ENCODE data around the gene NCKAP5. TPM values are rescaled to one million over a fixed set of nuclear protein-coding genes. Genes with fewer than 3 reads are reported as not detected.

NCKAP5 gene
- polyA plus RNA-seq, 1 experiment, result 16.6 TPM

GRCh38 chr2:133515271-133515670 lies 53.0 kb downstream of the NCKAP5 start:
- no peak overlapping the region for H3K27ac ChIP-seq (ENCODE audit: low read depth, low read length)
- CTCF ChIA-PET, result interaction anchor here (1.0 kb wide), 1 partner anchor 264 kb away, joined by 4 read pairs; no protein-coding TSS in a partner anchor
- POLR2A ChIA-PET, result no interaction called here
- DNase-seq (ENCODE audit: low read depth, low spot score), result no peak
- no peak for TF ChIP-seq CTCF (IDR thresholded peaks at IDR 0.05; ENCODE audit: low read depth, low read length)
- H3K4me3 ChIP-seq (ENCODE audit: low read depth, low read length), result no peak overlapping the region
- H3K27me3 ChIP-seq (ENCODE audit: control insufficient read depth, insufficient read depth, low read length), result no peaks in the 10 kb centered on the region
- no peaks in the 10 kb centered on the region for H3K9me3 ChIP-seq (ENCODE audit: control insufficient read depth, insufficient read depth, low read length)

- Histone ChIP-seq H3K9me3 (ENCODE audit: control insufficient read depth, insufficient read depth, low read length) (no peaks in the 10 kb centered on the region), H3K27ac (ENCODE audit: low read depth, low read length) (no peak overlapping the region), H3K4me3 (ENCODE audit: low read depth, low read length) (no peak overlapping the region), H3K27me3 (ENCODE audit: control insufficient read depth, insufficient read depth, low read length) (no peaks in the 10 kb centered on the region)
- ChIA-PET CTCF (no interaction called here), POLR2A (no interaction called here)
- TF ChIP-seq CTCF (IDR thresholded peaks at IDR 0.05; ENCODE audit: low read depth, low read length), result no peak
- DNase-seq (ENCODE audit: low read depth, low spot score), result no peak
Observed at GRCh38 chr2:133513893-133514292, 54.4 kb downstream of the NCKAP5 start.

- CTCF ChIA-PET, result no interaction called here
- H3K4me3 ChIP-seq (ENCODE audit: low read depth, low read length), result no peak overlapping the region
- no peak for TF ChIP-seq CTCF (IDR thresholded peaks at IDR 0.05; ENCODE audit: low read depth, low read length)
- POLR2A ChIA-PET, result no interaction called here
- H3K9me3 ChIP-seq (ENCODE audit: control insufficient read depth, insufficient read depth, low read length), result no peaks in the 10 kb centered on the region
- no peak overlapping the region for H3K27ac ChIP-seq (ENCODE audit: low read depth, low read length)
- H3K27me3 ChIP-seq (ENCODE audit: control insufficient read depth, insufficient read depth, low read length), result no peaks in the 10 kb centered on the region
- DNase-seq (ENCODE audit: low read depth, low spot score), result no peak
Observed at GRCh38 chr2:133512121-133512520, 56.1 kb downstream of the NCKAP5 start.

GRCh38 chr2:133511679-133512078 lies 56.6 kb downstream of the NCKAP5 start:
- ChIA-PET CTCF (no interaction called here), POLR2A (no interaction called here)
- no peak for DNase-seq (ENCODE audit: low read depth, low spot score)

GRCh38 chr2:133509777-133510176 lies 58.5 kb downstream of the NCKAP5 start:
- DNase-seq (ENCODE audit: low read depth, low spot score), result no peak
- Histone ChIP-seq H3K9me3 (ENCODE audit: control insufficient read depth, insufficient read depth, low read length) (no peaks in the 10 kb centered on the region), H3K4me3 (ENCODE audit: low read depth, low read length) (no peak overlapping the region), H3K27ac (ENCODE audit: low read depth, low read length) (no peak overlapping the region), H3K27me3 (ENCODE audit: control insufficient read depth, insufficient read depth, low read length) (no peaks in the 10 kb centered on the region)
- no peak for TF ChIP-seq CTCF (IDR thresholded peaks at IDR 0.05; ENCODE audit: low read depth, low read length)
- POLR2A ChIA-PET, result no interaction called here
- CTCF ChIA-PET, result no interaction called here

More at GRCh38 chr2:133511679-133512078, 56.6 kb downstream of the NCKAP5 start:
- no peaks in the 10 kb centered on the region for H3K9me3 ChIP-seq (ENCODE audit: control insufficient read depth, insufficient read depth, low read length)
- no peaks in the 10 kb centered on the region for H3K27me3 ChIP-seq (ENCODE audit: control insufficient read depth, insufficient read depth, low read length)
- H3K27ac ChIP-seq (ENCODE audit: low read depth, low read length), result no peak overlapping the region
- no peak for TF ChIP-seq CTCF (IDR thresholded peaks at IDR 0.05; ENCODE audit: low read depth, low read length)
- no peak overlapping the region for H3K4me3 ChIP-seq (ENCODE audit: low read depth, low read length)

All from AG04450 (cell line).